ENCODE measurements around the gene ZNF48.

Gene ZNF48

DNA sequence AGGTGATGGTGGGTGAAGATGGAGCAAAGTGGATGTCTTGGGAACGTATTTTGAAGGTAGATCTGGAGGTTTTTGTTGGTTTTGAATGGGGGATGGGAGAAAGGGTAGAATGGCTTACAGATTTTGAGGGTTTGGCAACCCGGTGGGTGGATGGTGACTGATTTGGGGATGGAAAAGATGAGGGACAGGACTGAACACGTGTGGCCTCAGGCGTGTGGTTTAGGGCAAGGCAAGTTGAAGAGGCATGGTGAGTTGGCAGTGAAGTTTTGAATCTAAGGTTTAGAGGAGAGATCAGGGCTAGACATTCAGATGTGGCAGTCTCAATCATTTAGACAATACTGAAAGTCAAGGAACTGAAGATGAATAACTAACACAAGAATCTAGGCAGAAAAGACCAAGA lies 39.6 kb downstream of the ZNF48 start:
- TF ChIP-seq ARNTL (CRISPR knock-in tag; IDR thresholded peaks at IDR 0.05; ENCODE audit: borderline replicate concordance, low read depth): no peak
- TF ChIP-seq TCF4 (CRISPR knock-in tag; IDR thresholded peaks at IDR 0.05; ENCODE audit: borderline replicate concordance): no peak
- TF ChIP-seq ZFP30 (CRISPR knock-in tag; IDR thresholded peaks at IDR 0.05): no peak
- no peak for TF ChIP-seq ZNF8 (CRISPR knock-in tag; IDR thresholded peaks at IDR 0.05)
- TF ChIP-seq, protein P1, sequence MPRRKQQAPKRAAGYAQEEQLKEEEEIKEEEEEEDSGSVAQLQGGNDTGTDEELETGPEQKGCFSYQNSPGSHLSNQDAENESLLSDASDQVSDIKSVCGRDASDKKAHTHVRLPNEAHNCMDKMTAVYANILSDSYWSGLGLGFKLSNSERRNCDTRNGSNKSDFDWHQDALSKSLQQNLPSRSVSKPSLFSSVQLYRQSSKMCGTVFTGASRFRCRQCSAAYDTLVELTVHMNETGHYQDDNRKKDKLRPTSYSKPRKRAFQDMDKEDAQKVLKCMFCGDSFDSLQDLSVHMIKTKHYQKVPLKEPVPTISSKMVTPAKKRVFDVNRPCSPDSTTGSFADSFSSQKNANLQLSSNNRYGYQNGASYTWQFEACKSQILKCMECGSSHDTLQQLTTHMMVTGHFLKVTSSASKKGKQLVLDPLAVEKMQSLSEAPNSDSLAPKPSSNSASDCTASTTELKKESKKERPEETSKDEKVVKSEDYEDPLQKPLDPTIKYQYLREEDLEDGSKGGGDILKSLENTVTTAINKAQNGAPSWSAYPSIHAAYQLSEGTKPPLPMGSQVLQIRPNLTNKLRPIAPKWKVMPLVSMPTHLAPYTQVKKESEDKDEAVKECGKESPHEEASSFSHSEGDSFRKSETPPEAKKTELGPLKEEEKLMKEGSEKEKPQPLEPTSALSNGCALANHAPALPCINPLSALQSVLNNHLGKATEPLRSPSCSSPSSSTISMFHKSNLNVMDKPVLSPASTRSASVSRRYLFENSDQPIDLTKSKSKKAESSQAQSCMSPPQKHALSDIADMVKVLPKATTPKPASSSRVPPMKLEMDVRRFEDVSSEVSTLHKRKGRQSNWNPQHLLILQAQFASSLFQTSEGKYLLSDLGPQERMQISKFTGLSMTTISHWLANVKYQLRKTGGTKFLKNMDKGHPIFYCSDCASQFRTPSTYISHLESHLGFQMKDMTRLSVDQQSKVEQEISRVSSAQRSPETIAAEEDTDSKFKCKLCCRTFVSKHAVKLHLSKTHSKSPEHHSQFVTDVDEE (CRISPR knock-in tag; IDR thresholded peaks at IDR 0.05): no peak
- TF ChIP-seq, protein P2, sequence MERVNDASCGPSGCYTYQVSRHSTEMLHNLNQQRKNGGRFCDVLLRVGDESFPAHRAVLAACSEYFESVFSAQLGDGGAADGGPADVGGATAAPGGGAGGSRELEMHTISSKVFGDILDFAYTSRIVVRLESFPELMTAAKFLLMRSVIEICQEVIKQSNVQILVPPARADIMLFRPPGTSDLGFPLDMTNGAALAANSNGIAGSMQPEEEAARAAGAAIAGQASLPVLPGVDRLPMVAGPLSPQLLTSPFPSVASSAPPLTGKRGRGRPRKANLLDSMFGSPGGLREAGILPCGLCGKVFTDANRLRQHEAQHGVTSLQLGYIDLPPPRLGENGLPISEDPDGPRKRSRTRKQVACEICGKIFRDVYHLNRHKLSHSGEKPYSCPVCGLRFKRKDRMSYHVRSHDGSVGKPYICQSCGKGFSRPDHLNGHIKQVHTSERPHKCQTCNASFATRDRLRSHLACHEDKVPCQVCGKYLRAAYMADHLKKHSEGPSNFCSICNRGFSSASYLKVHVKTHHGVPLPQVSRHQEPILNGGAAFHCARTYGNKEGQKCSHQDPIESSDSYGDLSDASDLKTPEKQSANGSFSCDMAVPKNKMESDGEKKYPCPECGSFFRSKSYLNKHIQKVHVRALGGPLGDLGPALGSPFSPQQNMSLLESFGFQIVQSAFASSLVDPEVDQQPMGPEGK (CRISPR knock-in tag; IDR thresholded peaks at IDR 0.05; ENCODE audit: borderline replicate concordance): no peak
- TF ChIP-seq, protein P3, sequence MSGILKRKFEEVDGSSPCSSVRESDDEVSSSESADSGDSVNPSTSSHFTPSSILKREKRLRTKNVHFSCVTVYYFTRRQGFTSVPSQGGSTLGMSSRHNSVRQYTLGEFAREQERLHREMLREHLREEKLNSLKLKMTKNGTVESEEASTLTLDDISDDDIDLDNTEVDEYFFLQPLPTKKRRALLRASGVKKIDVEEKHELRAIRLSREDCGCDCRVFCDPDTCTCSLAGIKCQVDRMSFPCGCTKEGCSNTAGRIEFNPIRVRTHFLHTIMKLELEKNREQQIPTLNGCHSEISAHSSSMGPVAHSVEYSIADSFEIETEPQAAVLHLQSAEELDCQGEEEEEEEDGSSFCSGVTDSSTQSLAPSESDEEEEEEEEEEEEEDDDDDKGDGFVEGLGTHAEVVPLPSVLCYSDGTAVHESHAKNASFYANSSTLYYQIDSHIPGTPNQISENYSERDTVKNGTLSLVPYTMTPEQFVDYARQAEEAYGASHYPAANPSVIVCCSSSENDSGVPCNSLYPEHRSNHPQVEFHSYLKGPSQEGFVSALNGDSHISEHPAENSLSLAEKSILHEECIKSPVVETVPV (CRISPR knock-in tag; IDR thresholded peaks at IDR 0.05): no peak
- TF ChIP-seq RARB (CRISPR knock-in tag; IDR thresholded peaks at IDR 0.05): no peak
- no peak for TF ChIP-seq ESRRG (CRISPR knock-in tag; IDR thresholded peaks at IDR 0.05)
- no peak for TF ChIP-seq ZFP3 (CRISPR knock-in tag; IDR thresholded peaks at IDR 0.05)
- no peak for TF ChIP-seq SNAI2 (CRISPR knock-in tag; IDR thresholded peaks at IDR 0.05)
- TF ChIP-seq OSR1 (CRISPR knock-in tag; IDR thresholded peaks at IDR 0.05): no peak
- TF ChIP-seq ZNF565 (CRISPR knock-in tag; conservative IDR thresholded peaks at IDR 0.05; ENCODE audit: low read depth): no peak
- TF ChIP-seq, protein P4, sequence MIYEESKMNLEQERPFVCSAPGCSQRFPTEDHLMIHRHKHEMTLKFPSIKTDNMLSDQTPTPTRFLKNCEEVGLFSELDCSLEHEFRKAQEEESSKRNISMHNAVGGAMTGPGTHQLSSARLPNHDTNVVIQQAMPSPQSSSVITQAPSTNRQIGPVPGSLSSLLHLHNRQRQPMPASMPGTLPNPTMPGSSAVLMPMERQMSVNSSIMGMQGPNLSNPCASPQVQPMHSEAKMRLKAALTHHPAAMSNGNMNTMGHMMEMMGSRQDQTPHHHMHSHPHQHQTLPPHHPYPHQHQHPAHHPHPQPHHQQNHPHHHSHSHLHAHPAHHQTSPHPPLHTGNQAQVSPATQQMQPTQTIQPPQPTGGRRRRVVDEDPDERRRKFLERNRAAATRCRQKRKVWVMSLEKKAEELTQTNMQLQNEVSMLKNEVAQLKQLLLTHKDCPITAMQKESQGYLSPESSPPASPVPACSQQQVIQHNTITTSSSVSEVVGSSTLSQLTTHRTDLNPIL (CRISPR knock-in tag; IDR thresholded peaks at IDR 0.05; ENCODE audit: low read depth): no peak
- TF ChIP-seq ZC3H10 (CRISPR knock-in tag; IDR thresholded peaks at IDR 0.05): no peak
- ATAC-seq: no peak

DNA sequence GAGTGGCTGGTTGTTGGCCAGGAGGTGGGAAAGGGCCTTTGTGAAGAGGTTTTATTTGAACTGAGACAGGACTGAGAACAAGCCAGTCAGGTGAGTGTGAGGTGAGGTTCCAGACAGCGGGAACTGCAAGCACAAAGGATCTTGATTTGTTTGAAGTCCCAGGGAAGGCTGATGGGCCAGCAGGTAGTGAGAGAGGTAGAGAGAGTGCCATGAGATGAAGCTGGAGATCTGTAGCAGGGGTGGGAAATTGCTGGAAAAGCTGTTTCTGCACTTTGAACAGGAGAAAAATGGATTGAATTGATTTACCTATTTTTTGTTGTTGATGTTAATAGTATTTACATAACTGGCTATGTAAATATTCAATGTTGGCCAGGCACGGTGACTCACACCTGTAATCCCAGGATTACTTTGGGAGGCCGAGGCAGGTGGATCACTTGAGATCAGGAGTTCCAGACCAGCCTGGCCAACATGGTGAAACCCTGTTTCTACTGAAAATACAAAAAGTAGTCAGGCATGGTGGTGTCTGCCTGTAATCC lies 42.4 kb downstream of the ZNF48 start:
- no peak for ATAC-seq

More for the DNA sequence above, 42.4 kb downstream of the ZNF48 start:
- TF ChIP-seq ZNF70 (CRISPR knock-in tag; IDR thresholded peaks at IDR 0.05): no peak
- TF ChIP-seq, protein P2 (CRISPR knock-in tag; IDR thresholded peaks at IDR 0.05; ENCODE audit: borderline replicate concordance): no peak
- no peak for TF ChIP-seq CSDC2 (CRISPR knock-in tag; IDR thresholded peaks at IDR 0.05)
- TF ChIP-seq, protein P3 (CRISPR knock-in tag; IDR thresholded peaks at IDR 0.05): no peak
- no peak for TF ChIP-seq RARB (CRISPR knock-in tag; IDR thresholded peaks at IDR 0.05)
- TF ChIP-seq ISL1 (CRISPR knock-in tag; IDR thresholded peaks at IDR 0.05): no peak
- TF ChIP-seq SNAI2 (CRISPR knock-in tag; IDR thresholded peaks at IDR 0.05): no peak
- TF ChIP-seq GLIS3 (CRISPR knock-in tag; IDR thresholded peaks at IDR 0.05): no peak
- TF ChIP-seq ZNF565 (CRISPR knock-in tag; conservative IDR thresholded peaks at IDR 0.05; ENCODE audit: low read depth): no peak
- TF ChIP-seq ZFP30 (CRISPR knock-in tag; IDR thresholded peaks at IDR 0.05): no peak
- TF ChIP-seq ZNF8 (CRISPR knock-in tag; IDR thresholded peaks at IDR 0.05): no peak
- TF ChIP-seq, protein P5, sequence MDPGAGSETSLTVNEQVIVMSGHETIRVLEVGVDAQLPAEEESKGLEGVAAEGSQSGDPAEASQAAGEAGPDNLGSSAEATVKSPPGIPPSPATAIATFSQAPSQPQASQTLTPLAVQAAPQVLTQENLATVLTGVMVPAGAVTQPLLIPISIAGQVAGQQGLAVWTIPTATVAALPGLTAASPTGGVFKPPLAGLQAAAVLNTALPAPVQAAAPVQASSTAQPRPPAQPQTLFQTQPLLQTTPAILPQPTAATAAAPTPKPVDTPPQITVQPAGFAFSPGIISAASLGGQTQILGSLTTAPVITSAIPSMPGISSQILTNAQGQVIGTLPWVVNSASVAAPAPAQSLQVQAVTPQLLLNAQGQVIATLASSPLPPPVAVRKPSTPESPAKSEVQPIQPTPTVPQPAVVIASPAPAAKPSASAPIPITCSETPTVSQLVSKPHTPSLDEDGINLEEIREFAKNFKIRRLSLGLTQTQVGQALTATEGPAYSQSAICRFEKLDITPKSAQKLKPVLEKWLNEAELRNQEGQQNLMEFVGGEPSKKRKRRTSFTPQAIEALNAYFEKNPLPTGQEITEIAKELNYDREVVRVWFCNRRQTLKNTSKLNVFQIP (CRISPR knock-in tag; IDR thresholded peaks at IDR 0.05; ENCODE audit: borderline replicate concordance, low read depth): no peak
- TF ChIP-seq ESRRG (CRISPR knock-in tag; IDR thresholded peaks at IDR 0.05): no peak
- no peak for TF ChIP-seq ZFP3 (CRISPR knock-in tag; IDR thresholded peaks at IDR 0.05)
- no peak for TF ChIP-seq BACH2 (CRISPR knock-in tag; IDR thresholded peaks at IDR 0.05; ENCODE audit: borderline replicate concordance)
- no peak for TF ChIP-seq TOX (CRISPR knock-in tag; IDR thresholded peaks at IDR 0.05; ENCODE audit: borderline replicate concordance)
- TF ChIP-seq, protein P4 (CRISPR knock-in tag; IDR thresholded peaks at IDR 0.05; ENCODE audit: low read depth): no peak
- no peak for TF ChIP-seq ZC3H10 (CRISPR knock-in tag; IDR thresholded peaks at IDR 0.05)
- no peak for TF ChIP-seq ARNTL (CRISPR knock-in tag; IDR thresholded peaks at IDR 0.05; ENCODE audit: borderline replicate concordance, low read depth)
- no peak for TF ChIP-seq OSR1 (CRISPR knock-in tag; IDR thresholded peaks at IDR 0.05)

Data from SK-N-SH treated with all-trans-retinoic acid at 6 μM for 48 hours (cell line).